T-cell (primary cell): Measurements from ENCODE around the gene ZNF200. TPM values are rescaled to one million over a fixed set of nuclear protein-coding genes. Genes with fewer than 3 reads are reported as not detected.

Experiments used
- ATAC-seq, 4 experiments: fragments of 200-7000 bp in 3 of 4; fragments of 150-1000 bp in 1 of 4; cut with Tn5 transposase; replicated peaks in 1 of 4; 1 replicate in 3 of 4; 2 replicates in 1 of 4; pipeline ENCODE4 v1.10.0; 2021; ENCODE audit warnings: moderate library complexity in 3 of 4, mild to moderate bottlenecking in 2 of 4, moderate number of reproducible peaks in 1 of 4
- CTCF ChIA-PET, 2 donors: fragments of 300-600 bp; sonication (Branson Sonifier 250); formaldehyde crosslinking; loops; one replicate each; lab custom pipeline; 2022; ENCODE audit warnings: antibody characterized with exemption in 2 of 2; lab: Charles Lee
- POLR2A ChIA-PET, 2 donors: fragments of 300-600 bp; sonication (Branson Sonifier 250); formaldehyde crosslinking; loops; one replicate each; lab custom pipeline; 2022; ENCODE audit warnings: antibody characterized with exemption in 2 of 2; lab: Charles Lee
- DNase-seq, 35 experiments: peaks; one replicate each; pipeline versions ENCODE4 v3.0.0 to v3.0.0-alpha.2; 2013 to 2023
- H3K27ac ChIP-seq: one replicate; pipeline ENCODE4 v1.5.1; 2013; ENCODE audit warnings: low read length
- H3K27me3 ChIP-seq, 2 experiments: replicated peaks in 1 of 2; 1 replicate in 1 of 2; 2 replicates in 1 of 2; pipeline versions ENCODE4 v1.6.1 to v1.7.0; 2013; ENCODE audit warnings: low read length in 1 of 2, mixed read lengths in 1 of 2; ENCODE audit not compliant: control insufficient read depth in 2 of 2, insufficient read depth in 2 of 2; ENCODE audit errors: extremely low read depth in 1 of 2
- H3K36me3 ChIP-seq, 2 donors: 1 replicate in 1 of 2; 2 replicates in 1 of 2; pipeline versions ENCODE4 v1.6.1 to v1.7.0; 2013; ENCODE audit warnings: low read length in 1 of 2; ENCODE audit not compliant: control insufficient read depth in 2 of 2, insufficient read depth in 1 of 2; ENCODE audit errors: extremely low read depth in 1 of 2
- H3K4me1 ChIP-seq, 2 experiments: 1 replicate in 1 of 2; 2 replicates in 1 of 2; pipeline versions ENCODE4 v1.6.1 to v1.7.0; 2013; ENCODE audit warnings: low read length in 2 of 2, mixed read lengths in 1 of 2; ENCODE audit not compliant: insufficient read depth in 2 of 2, control insufficient read depth in 1 of 2; ENCODE audit errors: extremely low read depth in 1 of 2
- H3K4me3 ChIP-seq, 2 donors: 1 replicate in 1 of 2; 2 replicates in 1 of 2; pipeline versions ENCODE4 v1.5.1 to v1.7.0; 2013; ENCODE audit warnings: mild to moderate bottlenecking in 2 of 2, low read length in 1 of 2, moderate library complexity in 1 of 2; ENCODE audit not compliant: control insufficient read depth in 1 of 2; ENCODE audit errors: extremely low read depth in 1 of 2
- H3K9me3 ChIP-seq: 2 replicates; pipeline ENCODE4 v1.7.0; 2013
- H3K27ac Mint-ChIP-seq, 2 donors: one replicate each; pipeline ENCODE4 v1.8.0; 2020 to 2021; ENCODE audit warnings: mild to moderate bottlenecking in 2 of 2, mixed read lengths in 2 of 2
- H3K27me3 Mint-ChIP-seq, 2 donors: one replicate each; pipeline ENCODE4 v1.8.0; 2021 to 2022; ENCODE audit warnings: mixed read lengths in 2 of 2
- H3K36me3 Mint-ChIP-seq: one replicate; pipeline ENCODE4 v1.8.0; 2021; ENCODE audit warnings: mixed read lengths
- H3K4me1 Mint-ChIP-seq, 3 donors: one replicate each; pipeline ENCODE4 v1.8.0; 2020 to 2022; ENCODE audit warnings: mixed read lengths in 3 of 3, mild to moderate bottlenecking in 1 of 3
- H3K4me3 Mint-ChIP-seq, 3 donors: one replicate each; pipeline ENCODE4 v1.8.0; 2020 to 2022; ENCODE audit warnings: mild to moderate bottlenecking in 3 of 3, mixed read lengths in 3 of 3, moderate library complexity in 3 of 3
- H3K9me3 Mint-ChIP-seq, 3 donors: one replicate each; pipeline ENCODE4 v1.8.0; 2020 to 2022; ENCODE audit warnings: mixed read lengths in 3 of 3
- WGBS: methylation state at CpG from one replicate; pipeline ENCODE4 v1.1.5; 2013; ENCODE audit warnings: missing lambda C conversion rate; ENCODE audit not compliant: insufficient coverage; 5-methylcytosine and 5-hydroxymethylcytosine counted together
- total RNA-seq, 35 experiments: library from RNA in 6 of 35; stranded (reverse) in 6 of 35; fragments of 120-200 nt in 1 of 35; gene quantifications; one replicate each; pipeline versions ENCODE4 v1.2.1 to v1.2.4 and lab custom pipeline; 2013 to 2026

Gene ZNF200
- total RNA-seq, 5 donors from 2014 or later (not counting 1 experiment from before 2014, with no cell fraction given) = 7.6 to 21.3 (median 20.1) TPM

GRCh38 chr16:3235856-3236669 is 1.1 kb upstream of the ZNF200 start:
- WGBS = 28% methylated on average over 2 of the region's 29 CpGs
- POLR2A ChIA-PET = no interaction called here
- Mint-ChIP-seq H3K27ac (peak overlapping the region; percentile 66 to 83), H3K4me3 (peak overlapping the region; percentile 64 to 74 (median 71)), H3K27me3 (peaks cover 2 to 6% of the 10 kb centered on the region in 2 donors), H3K36me3 (peaks cover 28% of the 10 kb centered on the region), H3K9me3 (peaks cover 0 to 4% (median 0%) of the 10 kb centered on the region in 3 donors), H3K4me1 (peaks cover 29 to 38% (median 31%) of the 10 kb centered on the region in 3 donors)
- no peaks in the 10 kb centered on the region for H3K9me3 ChIP-seq
- H3K27me3 ChIP-seq = peaks cover 0 to 3% of the 10 kb centered on the region in 2 experiments
- peak overlapping the region; percentile 61 for H3K27ac ChIP-seq
- DNase-seq = peak in 33 of 35 experiments; percentile 15 to 77 (median 54)
- no peak overlapping the region for H3K4me3 ChIP-seq
- no peak for ATAC-seq
- CTCF ChIA-PET = no interaction called here
- H3K4me1 ChIP-seq = peaks cover 2 to 26% of the 10 kb centered on the region in 2 experiments
- H3K36me3 ChIP-seq = peaks cover 0 to 20% of the 10 kb centered on the region in 2 donors

GRCh38 chr16:3234543-3234856 is 458 bp downstream of the ZNF200 start:
- POLR2A ChIA-PET = interaction anchor here in 1 of 2 donors (0.5 kb wide), 1 partner anchor 75 kb away, joined by 8 read pairs; no protein-coding TSS in a partner anchor
- ATAC-seq (no peak), DNase-seq (peak in 2 of 35 experiments; percentile 1 to 4)
- Mint-ChIP-seq H3K27me3 (no peaks in the 10 kb centered on the region), H3K9me3 (peaks cover 0 to 16% (median 7%) of the 10 kb centered on the region in 3 donors), H3K4me1 (peaks cover 29 to 42% (median 31%) of the 10 kb centered on the region in 3 donors), H3K36me3 (peaks cover 41% of the 10 kb centered on the region), H3K4me3 (peak overlapping the region; percentile 92 to 95 (median 94)), H3K27ac (peak overlapping the region; percentile 97 to 99)
- Histone ChIP-seq H3K9me3 (no peaks in the 10 kb centered on the region), H3K4me3 (peak overlapping the region; percentile 72 to 78), H3K27me3 (no peaks in the 10 kb centered on the region), H3K4me1 (peaks cover 2 to 26% of the 10 kb centered on the region in 2 experiments), H3K27ac (peak overlapping the region; percentile 78), H3K36me3 (peaks cover 0 to 35% of the 10 kb centered on the region in 2 donors)
- CTCF ChIA-PET = no interaction called here
- 1% methylated on average over 18 of the region's 18 CpGs for WGBS

- ChIA-PET POLR2A (no interaction called here), CTCF (interaction anchor here in 1 of 2 donors (0.6 kb wide), 1 partner anchor 16 kb away, joined by 3 read pairs; no protein-coding TSS in a partner anchor)
- Histone ChIP-seq H3K27ac (no peak overlapping the region), H3K9me3 (peaks cover 26% of the 10 kb centered on the region), H3K36me3 (peaks cover 13 to 47% of the 10 kb centered on the region in 2 donors), H3K4me3 (no peak overlapping the region), H3K27me3 (no peaks in the 10 kb centered on the region), H3K4me1 (no peaks in the 10 kb centered on the region)
- H3K27ac Mint-ChIP-seq = no peak overlapping the region
- 100% methylated on average over 1 of the region's 10 CpGs for WGBS
- H3K4me1 Mint-ChIP-seq = no peaks in the 10 kb centered on the region
- H3K27me3 Mint-ChIP-seq = no peaks in the 10 kb centered on the region
- no peak overlapping the region for H3K4me3 Mint-ChIP-seq
- peaks cover 14 to 48% (median 32%) of the 10 kb centered on the region in 3 donors for H3K9me3 Mint-ChIP-seq
- peaks cover 63% of the 10 kb centered on the region for H3K36me3 Mint-ChIP-seq
- no peak for ATAC-seq
- DNase-seq = no peak
These were observed 10.9 kb downstream of the ZNF200 start for GRCh38 chr16:3223913-3224515.

GRCh38 chr16:3220839-3221238 is 14.1 kb downstream of the ZNF200 start:
- Histone ChIP-seq H3K9me3 (peaks cover 24% of the 10 kb centered on the region), H3K4me1 (peaks cover 3 to 21% of the 10 kb centered on the region in 2 experiments), H3K36me3 (peaks cover 10 to 25% of the 10 kb centered on the region in 2 donors), H3K27ac (no peak overlapping the region), H3K4me3 (no peak overlapping the region), H3K27me3 (no peaks in the 10 kb centered on the region)
- H3K36me3 Mint-ChIP-seq = peaks cover 38% of the 10 kb centered on the region
- POLR2A ChIA-PET = no interaction called here
- H3K27ac Mint-ChIP-seq = no peak overlapping the region
- H3K27me3 Mint-ChIP-seq = no peaks in the 10 kb centered on the region
- WGBS = 100% methylated on average over 2 of the region's 10 CpGs
- H3K9me3 Mint-ChIP-seq = peaks cover 11 to 40% (median 30%) of the 10 kb centered on the region in 3 donors
- no peak overlapping the region for H3K4me3 Mint-ChIP-seq
- peaks cover 15 to 20% (median 18%) of the 10 kb centered on the region in 3 donors for H3K4me1 Mint-ChIP-seq
- ATAC-seq = no peak
- CTCF ChIA-PET = no interaction called here
- no peak for DNase-seq

- no peaks in the 10 kb centered on the region for H3K9me3 ChIP-seq
- H3K36me3 Mint-ChIP-seq = peaks cover 3% of the 10 kb centered on the region
- H3K27me3 Mint-ChIP-seq = no peaks in the 10 kb centered on the region
- peak overlapping the region; percentile 96 to 98 for H3K27ac Mint-ChIP-seq
- peak overlapping the region; percentile 92 for H3K27ac ChIP-seq
- ChIA-PET POLR2A (interaction anchor here in 1 of 2 donors (0.7 kb wide), 1 partner anchor 43 kb away, joined by 3 read pairs; no protein-coding TSS in a partner anchor), CTCF (interaction anchor here in 1 of 2 donors (0.6 kb wide), 2 partner anchors 58 to 188 kb away, joined by 3 read pairs; no protein-coding TSS in a partner anchor)
- H3K36me3 ChIP-seq = no peaks in the 10 kb centered on the region
- peaks cover 3 to 14% (median 6%) of the 10 kb centered on the region in 3 donors for H3K9me3 Mint-ChIP-seq
- no peak overlapping the region for H3K4me3 ChIP-seq
- H3K4me1 ChIP-seq = peaks cover 15 to 43% of the 10 kb centered on the region in 2 experiments
- H3K4me1 Mint-ChIP-seq = peaks cover 33 to 51% (median 46%) of the 10 kb centered on the region in 3 donors
- ATAC-seq = peak in 2 of 4 experiments; percentile 9 to 15
- H3K27me3 ChIP-seq = no peaks in the 10 kb centered on the region
- 50% methylated on average over 2 of the region's 3 CpGs for WGBS
- peak overlapping the region; percentile 50 to 73 (median 63) for H3K4me3 Mint-ChIP-seq
- peak in 10 of 35 experiments; percentile 9 to 53 (median 22) for DNase-seq
These were observed 18.7 kb downstream of the ZNF200 start for GRCh38 chr16:3216263-3216640.
